GM18507 (cell line): Measurements from ENCODE around the gene TFEB.

Experiments used
- DNase-seq: peaks from one replicate; pipeline ENCODE4 v3.0.0; 2011; ENCODE audit warnings: low read depth; ENCODE audit not compliant: insufficient read length; ENCODE audit errors: extremely low spot score
- FAIRE-seq: peaks from 2 replicates; lab custom pipeline; 2011; peaks lifted over from hg19 to GRCh38; lab: Jason Lieb, UNC

Gene TFEB

GRCh38 chr6:41735427-41736185 is at the start of gene TFEB:
TSS of gene TFEB (minus strand) at chr6:41735608. CDS start at chr6:41691213, 44,395 bp downstream.
- peak; percentile 88 for FAIRE-seq
- DNase-seq, result peak; percentile 91

- FAIRE-seq (no peak), DNase-seq (no peak)
Observed at GRCh38 chr6:41784581-41785171, 49.3 kb upstream of the TFEB start.

DNA sequence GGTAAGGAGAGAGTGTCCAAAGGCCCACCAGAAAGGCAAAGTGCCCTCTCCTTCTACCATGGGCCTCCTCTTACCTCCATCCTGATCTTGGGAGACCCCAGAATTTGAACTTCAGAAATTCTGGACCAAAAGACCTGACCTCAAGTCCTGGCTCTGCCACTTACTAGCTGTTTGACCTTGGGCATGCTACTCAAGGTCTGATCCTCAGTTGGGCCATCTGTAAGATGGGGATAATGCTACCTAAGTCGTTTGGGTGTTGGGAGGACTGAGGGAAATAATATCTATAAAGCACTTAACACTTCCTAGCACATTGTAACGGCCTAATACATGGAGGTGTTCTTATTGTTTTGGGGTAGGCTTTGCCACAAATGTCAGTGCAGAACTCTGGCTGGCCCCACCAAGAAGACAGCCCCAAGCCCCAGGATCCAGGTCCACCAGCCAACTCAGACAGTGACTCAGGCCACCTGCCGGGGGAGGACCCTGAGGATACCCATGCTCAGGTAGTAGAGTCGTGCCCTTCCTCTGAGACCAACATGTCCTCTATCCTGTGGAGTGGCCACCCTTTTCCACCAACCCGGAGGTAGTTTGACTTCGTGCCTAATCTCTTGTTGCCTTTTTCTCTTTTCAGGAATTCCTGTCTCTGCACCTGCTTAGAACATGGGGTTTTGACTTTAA is 47.8 kb upstream of the TFEB start:
- FAIRE-seq (no peak), DNase-seq (no peak)

DNA sequence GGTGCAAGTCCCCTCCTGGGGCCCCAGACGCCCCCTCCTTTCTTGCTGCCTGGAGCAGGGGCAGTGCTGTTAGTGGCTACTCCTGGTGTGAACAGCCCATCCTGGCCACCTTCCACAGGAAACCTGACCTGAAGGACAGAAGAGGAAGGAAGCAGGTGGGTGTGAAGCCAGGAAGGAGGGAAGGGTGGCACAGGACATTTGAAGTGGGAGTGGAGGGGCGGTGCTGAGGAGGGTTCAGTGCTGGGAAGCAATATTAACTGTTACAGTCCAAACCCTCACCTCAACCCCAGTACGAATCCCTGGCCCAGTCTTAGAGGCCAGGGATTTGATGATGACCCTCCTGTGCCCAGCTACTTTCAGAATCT is 45.9 kb upstream of the TFEB start:
- no peak for FAIRE-seq
- DNase-seq, result no peak

DNA sequence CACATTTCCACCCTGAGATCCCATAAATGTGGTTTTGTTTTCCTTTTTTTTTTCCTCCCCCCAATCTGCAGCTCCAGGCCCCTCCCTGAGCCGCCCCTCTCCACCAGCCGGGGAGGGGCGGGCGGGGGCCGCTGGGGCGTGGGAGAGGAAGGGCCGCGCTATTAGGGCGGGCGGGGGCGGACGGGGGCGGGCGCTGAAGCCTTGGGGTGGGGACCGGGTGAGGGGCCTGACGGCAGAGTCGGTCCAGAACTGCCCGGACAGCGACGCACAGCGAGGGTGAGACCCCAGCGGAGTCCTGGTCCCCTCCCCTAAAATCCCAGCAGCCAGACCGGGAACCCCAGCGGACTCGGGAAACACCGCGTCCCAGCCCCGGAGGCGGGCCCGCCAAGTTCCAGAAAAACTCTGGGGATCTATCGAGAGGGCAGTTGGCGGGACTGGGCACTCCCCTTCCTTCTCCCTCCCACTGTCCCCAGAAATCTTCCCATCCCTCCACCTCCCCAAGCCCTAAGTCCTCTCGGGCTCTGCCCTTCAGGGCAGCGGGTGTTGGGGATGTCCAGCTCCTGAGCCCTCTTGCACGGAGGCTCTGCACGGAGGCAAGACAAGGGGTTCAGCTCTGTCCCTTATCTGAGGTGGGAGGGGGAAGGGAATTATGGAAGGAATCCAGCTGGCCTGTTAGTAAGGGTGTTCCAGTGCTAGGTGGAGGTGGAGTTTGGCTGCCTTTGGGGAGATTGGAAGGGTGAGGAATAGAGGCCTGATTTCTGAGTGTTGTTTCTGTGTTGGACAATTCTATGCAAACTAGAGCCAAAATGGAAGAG is 45.4 kb upstream of the TFEB start, which contains the start of gene PRICKLE4:
PRICKLE4 (plus strand) TSS at position 232 of the 815 bp plus-strand sequence. CDS start 2,692 bp downstream, outside the sequence.
- no peak for DNase-seq
- no peak for FAIRE-seq

- DNase-seq (peak; percentile 95), FAIRE-seq (peak; percentile 89)
Observed at GRCh38 chr6:41779788-41780550, 44.6 kb upstream of the TFEB start, which contains the start of gene FRS3. TSS of gene FRS3 (minus strand) at chr6:41779900. CDS start at chr6:41776987, 2,913 bp downstream.

GRCh38 chr6:41779336-41779735 is 43.9 kb upstream of the TFEB start:
- FAIRE-seq (no peak), DNase-seq (no peak)

DNA sequence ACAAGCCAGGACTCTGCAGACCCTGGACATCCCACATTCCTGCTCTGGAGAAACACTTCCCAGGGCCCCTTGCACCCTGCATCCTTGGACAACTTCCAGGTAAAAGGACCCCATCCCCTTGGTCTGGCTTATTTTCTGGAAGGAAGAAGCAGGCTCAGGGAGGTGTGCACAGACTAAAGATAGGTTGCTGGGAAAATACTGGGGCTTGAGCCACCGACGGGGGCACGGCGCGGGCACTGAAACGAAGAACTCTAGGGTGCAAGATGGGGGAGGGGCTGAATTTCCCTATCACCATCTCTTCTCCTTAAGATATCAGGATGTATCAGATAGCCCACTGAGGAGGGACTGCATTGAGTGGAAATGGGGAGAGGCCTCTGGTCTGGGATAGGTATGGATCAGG is 43.5 kb upstream of the TFEB start:
- no peak for DNase-seq
- FAIRE-seq, result no peak

DNA sequence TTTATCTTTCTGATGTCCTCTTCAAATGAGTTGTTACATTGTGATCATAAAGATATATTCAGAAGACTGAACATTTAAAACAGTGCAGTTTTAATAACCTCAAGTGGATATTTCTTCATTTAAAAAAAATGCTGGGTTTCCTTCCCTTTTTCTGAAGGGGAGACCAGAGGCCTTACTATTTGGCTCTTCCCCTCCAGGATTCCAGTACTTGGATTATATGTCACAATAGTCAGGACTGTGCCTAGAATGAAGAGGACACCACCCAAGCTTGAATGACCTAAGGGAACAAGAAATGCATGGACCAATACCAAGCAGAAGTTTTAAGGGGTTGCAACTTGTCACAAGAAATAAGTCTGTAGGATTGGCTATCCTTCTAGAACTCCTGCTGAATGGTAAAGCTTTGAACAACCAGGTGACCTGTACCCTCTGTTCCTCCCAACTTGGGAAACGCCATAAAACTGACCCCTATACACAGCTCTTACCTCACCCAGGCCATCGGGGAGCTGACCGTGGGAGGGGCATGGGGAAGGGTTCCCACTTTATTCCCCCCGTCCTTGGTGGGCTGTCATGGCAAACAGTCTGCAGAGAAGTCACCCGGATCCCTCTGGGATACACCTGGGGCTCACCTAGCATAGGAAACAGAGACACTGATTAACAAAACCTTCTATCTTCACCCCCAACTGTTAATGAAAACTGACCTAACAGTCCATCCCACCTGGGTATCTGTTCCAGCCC is 42.3 kb upstream of the TFEB start:
- DNase-seq (no peak), FAIRE-seq (no peak)

DNA sequence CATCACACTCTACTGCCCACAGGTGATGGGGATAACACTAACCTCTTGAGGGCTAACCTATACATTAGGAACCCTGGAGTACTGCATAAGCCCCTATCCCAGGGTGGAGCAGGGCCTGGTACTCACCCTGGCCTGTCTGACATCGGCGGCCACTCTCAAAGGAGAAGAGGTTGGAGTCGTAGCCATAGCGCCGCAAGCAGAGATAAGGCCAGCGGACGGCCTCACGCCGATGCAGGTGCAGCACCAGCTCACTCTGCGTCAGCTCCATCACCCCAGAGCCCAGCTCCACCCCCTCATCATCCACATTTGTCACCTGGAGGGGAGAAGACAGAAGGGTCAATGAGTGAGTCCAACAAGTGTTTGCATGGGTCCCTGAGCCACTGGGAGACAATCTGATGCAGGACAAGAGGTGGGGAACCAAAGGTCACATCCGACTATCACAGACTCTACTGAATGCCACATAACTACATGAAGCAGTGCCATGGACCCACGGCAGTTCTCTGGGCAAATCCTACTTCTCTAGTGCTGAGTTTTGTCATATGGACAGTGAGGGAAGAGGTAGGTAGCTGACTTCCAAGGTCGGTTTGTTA is 40.0 kb upstream of the TFEB start:
- no peak for DNase-seq
- no peak for FAIRE-seq

- DNase-seq (no peak), FAIRE-seq (no peak)
Observed at GRCh38 chr6:41774841-41775240, 39.4 kb upstream of the TFEB start.

GRCh38 chr6:41771058-41771983 is 35.9 kb upstream of the TFEB start:
- DNase-seq (no peak), FAIRE-seq (no peak)

- FAIRE-seq (no peak), DNase-seq (no peak)
Observed at GRCh38 chr6:41770381-41771057, 35.1 kb upstream of the TFEB start.

- no peak for FAIRE-seq
Observed at GRCh38 chr6:41769376-41769775, 34.0 kb upstream of the TFEB start.

DNA sequence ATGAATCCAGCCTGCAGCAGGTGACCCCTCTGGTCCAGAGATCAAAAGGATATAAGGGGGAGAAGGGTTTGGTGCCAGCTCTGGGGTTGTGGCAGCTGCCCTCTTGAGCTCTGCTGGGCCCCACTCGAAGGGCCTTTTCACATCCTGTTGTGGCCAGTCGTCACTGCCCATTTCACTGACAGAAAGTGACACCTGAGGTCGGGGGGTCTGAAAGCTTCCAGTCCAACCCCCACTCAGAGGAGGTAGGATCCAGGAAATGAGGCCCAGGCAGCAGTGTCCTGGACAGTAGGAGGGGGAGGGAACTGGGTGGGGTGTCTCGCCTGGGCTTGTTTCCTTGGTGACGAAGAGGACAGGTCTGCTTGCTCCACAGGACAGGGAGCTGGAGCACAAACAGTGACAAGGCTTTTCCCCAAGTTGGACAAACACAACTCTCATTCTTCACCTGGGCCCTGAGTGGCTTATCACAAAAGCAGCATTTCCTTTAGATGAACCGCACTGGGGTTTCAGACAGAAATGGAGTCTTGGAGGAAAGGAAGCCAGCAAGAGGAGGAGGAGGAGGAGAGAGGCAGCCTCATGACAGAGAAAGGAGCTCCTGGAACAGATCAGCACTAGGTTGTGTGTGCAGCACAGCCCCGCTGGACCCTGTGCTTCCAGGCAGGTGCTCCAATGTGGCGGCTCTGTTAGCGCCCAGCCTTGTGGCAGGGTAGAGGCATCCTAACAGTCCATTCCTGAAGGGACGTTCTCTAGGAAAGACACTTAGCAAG is 33.3 kb upstream of the TFEB start:
- DNase-seq (no peak), FAIRE-seq (no peak)

More at GRCh38 chr6:41769376-41769775, 34.0 kb upstream of the TFEB start:
- DNase-seq, result no peak
